ENCODE data around the gene MIOX. TPM values are rescaled to one million over a fixed set of nuclear protein-coding genes. Genes with fewer than 3 reads are reported as not detected.

MIOX gene
- total RNA-seq, result not detected

DNA sequence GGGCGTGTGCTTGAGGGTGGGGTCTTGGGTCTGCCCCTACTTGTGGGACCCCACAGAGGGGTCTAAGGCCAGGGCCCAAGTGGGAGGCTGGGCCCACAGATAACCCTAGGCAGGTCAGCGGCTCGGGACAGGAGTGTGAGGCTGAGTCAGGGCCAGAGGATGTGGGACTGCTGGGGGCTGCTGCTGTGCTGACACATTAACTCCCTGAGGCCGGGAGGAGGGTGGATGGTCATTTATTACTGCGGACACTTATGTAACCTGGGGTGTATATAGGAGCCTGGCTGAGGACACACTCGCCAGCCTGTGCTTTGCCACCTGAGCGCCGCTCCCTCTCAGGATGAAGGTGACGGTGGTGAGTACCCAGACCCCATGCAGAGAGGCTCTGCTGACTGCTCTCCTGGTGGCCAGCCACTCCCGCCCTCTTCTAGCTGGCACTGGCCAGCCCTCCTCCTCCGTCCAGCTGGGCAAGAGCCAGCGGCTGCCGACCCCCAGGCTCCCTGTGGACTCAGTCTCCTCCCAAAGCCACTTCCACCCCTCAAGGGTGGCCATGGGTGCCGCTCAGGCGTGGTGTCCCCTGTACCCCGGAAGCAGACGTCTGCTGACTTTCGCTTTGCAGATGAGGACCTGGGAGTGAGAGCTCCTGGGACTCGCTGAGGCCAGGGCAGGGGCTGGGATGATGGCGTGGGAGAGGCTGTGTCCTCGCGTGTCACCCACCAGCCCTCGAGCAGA lies at the start of gene MIOX:
Gene MIOX (plus strand): TSS at position 299 of the 729 bp plus-strand sequence. CDS start 39 bp downstream, at position 338.

DNA sequence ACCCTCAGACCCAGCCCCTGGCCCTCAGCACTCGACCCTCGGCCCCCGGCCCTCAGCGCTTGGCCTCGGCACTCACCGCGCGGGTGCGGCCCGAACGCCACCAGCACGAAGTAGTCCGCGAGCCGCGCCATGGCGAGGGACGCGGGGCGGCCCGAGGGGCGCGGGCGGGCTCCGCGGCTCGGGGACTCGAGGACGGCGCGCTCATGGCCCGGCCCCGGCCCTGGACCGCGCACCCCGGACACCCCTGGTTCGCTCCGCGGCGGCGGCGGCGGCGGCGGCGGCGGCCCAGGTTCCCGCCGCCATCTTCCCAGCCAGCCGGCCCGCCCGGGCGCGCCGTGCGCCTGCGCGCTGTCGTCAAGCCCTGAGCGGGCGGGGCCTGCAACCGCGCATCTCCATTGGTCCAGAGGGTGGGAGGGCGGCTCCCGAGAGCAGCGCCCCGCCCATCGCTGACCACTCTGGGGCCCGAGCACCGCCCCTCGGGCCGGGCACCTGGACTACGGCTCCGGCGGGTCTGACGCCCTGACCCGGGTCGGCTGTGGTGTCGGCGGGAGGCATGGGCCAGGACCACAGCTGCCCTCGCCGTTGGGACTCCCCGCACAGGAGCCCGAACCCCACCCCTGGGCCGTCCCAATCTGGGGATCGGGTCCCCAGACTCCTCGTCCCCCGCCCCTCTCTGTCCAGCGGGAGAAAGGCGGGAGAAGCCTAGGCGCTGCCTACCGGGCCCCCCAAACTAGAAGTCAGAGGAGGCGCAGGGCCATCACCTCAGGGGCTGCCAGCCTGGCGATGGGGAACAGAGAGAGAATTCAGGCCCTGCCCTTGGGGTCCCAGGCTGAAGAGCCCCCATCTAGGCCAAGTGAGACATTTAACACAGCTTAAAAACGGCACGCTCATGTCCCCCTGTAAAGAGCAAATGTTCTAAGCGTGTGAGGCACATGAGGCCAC lies 11.7 kb upstream of the MIOX start, which contains the start of gene SBF1:
Gene SBF1 (minus strand): TSS at position 326 of the 942 bp plus-strand sequence. CDS start 195 bp downstream, at position 131.

DNA sequence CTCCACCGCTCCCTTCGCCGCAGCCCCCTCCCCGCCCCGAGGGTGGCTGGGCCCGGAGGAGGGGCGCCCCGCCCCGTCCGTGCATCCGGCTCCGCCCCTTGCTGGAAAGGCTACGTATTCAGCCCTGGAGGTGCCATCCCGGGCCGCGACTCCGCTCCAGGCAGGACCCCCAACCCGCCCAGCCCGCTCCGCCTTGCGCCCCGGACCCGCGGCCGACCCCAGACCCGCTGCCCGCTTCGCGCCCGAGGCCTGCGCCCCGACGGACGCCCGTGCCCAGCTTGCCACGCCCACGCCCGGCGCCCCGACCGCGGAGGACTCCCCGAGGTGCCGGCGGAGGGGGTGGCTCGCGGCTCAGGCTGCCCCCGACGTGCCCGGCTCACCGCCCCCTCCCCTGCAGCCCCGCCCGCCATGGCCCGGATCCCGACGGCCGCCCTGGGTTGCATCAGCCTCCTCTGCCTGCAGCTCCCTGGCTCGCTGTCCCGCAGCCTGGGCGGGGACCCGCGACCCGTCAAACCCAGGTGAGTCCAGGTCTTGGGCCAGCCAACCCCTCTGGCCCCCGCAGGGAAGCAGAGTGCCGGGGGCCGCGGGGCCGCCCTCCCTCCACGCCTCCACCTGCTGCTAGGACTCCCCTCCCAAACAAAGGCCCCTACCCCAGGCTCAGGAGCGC lies 5.1 kb upstream of the MIOX start, which contains the start of gene ADM2:
Gene ADM2 (plus strand): TSS at position 104 of the 667 bp plus-strand sequence. CDS start 305 bp downstream, at position 409.

DNA sequence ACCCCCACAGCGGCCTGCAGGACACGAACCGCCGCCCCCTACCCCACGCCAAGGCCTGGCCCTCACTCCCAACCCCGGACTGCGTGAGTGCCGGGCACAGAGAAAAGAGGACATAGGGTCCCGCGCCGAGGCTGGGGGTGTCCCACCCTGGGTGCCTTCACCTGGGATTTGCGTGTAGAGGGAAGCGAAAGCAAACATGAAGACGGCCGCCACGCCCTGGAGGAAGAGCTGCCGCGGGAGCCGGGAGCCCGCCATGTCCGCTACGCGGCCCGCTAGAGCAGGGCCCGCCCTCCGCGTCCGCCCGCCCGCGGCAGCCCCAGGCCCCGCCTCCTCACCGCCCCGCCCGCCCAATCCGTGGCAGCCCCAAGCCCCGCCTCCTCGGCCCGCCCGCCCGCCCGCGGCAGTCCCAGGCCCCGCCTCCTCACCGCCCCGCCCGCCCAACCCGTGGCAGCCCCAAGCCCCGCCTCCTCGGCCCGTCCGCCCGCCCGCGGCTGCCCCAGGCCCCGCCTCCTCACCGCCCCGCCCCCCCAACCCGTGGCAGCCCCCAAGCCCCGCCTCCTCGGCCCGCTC lies 20.8 kb downstream of the MIOX start, which contains the start of gene LMF2:
Gene LMF2 (minus strand): TSS at position 282 of the 570 bp plus-strand sequence. CDS start 27 bp downstream, at position 255.

DNA sequence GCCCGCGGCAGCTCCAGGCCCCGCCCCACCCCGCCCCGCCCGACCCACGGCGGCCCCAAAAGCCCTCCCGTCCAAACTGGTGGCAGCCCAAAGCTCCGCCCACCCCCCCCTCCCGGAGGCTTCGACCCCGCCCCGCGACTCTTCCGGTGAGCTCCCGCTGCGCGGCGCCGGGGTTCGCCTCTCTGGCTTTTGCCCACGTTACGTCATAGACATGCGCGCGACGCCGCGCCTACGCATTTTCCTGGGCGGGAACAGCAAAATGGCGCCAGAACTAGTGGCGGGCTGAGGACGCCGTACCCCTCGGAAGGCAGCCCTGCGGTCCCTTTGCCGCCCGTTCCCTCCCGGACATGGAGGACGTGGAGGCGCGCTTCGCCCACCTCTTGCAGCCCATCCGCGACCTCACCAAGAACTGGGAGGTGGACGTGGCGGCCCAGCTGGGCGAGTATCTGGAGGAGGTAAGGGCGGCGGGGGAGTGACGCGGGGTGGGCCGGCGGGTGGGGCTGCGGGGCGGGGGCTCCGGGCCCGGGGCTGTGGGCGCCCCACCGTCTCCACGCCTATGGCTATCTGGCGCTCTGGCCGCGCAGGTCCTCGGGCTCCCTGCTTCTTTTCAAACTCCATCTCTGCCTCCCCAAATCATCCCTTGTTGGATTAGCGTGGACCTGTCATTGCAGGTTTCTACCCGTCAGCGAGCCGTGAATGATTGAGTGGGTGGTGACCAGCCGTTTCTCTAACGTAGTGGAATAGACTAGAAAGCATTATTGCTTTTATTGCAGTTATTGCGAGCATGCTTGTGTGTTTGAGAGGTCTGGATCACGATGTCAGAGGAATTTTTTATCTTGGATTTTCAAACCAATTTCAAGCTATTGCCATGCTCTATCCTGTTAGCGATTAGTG lies 21.6 kb downstream of the MIOX start, which contains the start of gene NCAPH2:
Gene NCAPH2 (plus strand): TSS at position 234 of the 894 bp plus-strand sequence. CDS start 114 bp downstream, at position 348.

DNA sequence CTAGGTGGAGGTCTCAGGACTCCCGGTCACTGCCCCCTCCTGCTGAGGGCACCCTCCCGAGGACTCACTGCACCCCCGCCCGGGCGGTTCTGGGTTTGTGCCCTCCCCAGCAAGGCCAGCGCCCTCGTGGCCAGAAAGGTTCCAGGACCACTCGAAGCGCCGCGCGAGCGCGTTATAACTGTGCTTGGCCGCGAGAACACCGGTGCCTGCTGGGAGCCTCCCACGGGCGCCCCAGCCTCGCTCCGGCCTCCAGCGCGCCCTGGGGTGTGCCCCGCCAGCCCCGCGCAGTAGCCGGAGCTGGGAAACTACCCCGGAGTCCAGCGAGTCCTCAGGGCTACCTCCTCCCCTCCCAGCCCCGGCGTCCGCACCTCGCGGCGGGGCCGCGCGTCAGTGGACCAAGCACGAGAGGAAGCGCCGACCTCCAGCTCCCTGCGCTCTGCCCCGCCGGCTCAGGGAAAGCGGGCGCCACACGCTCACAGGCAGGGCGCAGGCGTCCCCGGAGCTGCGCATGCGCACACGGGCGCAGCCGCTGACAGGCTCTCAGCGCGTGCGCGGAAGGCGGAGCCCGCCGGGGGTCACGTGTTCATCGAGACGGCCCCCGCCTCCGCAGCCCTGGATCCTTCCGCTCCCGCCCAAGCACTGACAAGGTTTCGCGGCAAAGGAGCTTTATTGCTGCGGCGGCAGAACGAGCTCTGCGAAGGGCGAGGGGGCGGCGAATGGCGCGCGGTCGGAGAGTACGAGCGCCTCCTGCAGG lies 38.6 kb downstream of the MIOX start, which contains the start of gene SCO2:
Gene SCO2 (minus strand): TSS at position 495 of the 754 bp plus-strand sequence. CDS start 1,187 bp downstream, outside the sequence.

DNA sequence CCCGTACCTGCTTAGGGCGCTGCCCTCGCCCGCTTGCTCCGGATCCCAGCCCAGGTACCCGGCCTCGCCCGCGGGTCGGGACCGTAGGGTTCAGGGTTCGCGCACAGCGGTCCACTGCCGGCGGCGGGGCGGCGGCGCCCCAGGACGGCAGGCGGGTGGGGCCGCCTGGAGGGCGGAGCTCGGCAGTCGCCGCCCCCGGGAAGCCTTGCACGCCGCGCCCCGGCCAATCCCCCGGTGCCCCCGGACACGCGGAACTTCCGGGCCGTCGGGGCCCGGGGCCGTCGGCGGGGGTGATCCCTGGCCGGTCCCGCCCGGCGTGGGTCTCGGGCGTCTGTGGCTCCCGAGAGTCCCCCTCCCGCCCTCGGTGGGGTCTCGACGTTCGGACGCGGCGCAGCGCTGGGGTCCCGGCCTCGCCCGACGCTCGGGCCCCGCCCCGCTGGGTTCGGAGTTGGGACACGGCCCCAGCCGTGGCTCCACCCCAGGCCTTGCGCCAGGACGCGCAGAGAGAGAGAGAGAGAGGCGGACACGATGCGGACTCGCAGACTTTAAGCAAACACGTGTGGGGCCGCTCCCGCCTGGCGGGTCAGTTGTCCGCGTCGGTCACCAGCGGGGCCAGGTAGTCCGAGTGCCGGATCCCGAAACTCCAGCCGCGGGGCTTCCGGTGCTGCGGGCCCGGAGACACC lies 43.4 kb downstream of the MIOX start, which contains the start of gene TYMP:
Gene TYMP (minus strand): TSS at position 116 of the 683 bp plus-strand sequence. CDS start 303 bp downstream, outside the sequence.

Other genes starting within 250 kb of the MIOX start
- 65.6 TPM for gene TUBGCP6, start 241.8 kb upstream of the MIOX start, total RNA-seq
- gene HDAC10, start 235.6 kb upstream of the MIOX start, total RNA-seq, result 30.9 TPM
- gene MAPK12, start 225.2 kb upstream of the MIOX start, total RNA-seq, result 18.9 TPM
- gene MAPK11, start 216.5 kb upstream of the MIOX start, total RNA-seq, result 7.6 TPM
- 169 TPM for gene PLXNB2, start 179.2 kb upstream of the MIOX start, total RNA-seq
- gene DENND6B, start 159.8 kb upstream of the MIOX start, total RNA-seq, result 16.9 TPM
- 56.1 TPM for gene PPP6R2, start 143.5 kb upstream of the MIOX start, total RNA-seq
- gene SBF1, start 11.8 kb upstream of the MIOX start, total RNA-seq, result 67.3 TPM
- 1.5 TPM for gene ADM2, start 5.3 kb upstream of the MIOX start, total RNA-seq
- 39.0 TPM for gene LMF2, start 20.8 kb downstream of the MIOX start, total RNA-seq
- 58.1 TPM for gene NCAPH2, start 21.4 kb downstream of the MIOX start, total RNA-seq
- gene SCO2, start 38.7 kb downstream of the MIOX start, total RNA-seq, result not detected
- 10.6 TPM for gene TYMP, start 43.2 kb downstream of the MIOX start, total RNA-seq
- 0.05 TPM for gene KLHDC7B, start 59.0 kb downstream of the MIOX start, total RNA-seq
- not detected for gene SYCE3, start 76.1 kb downstream of the MIOX start, total RNA-seq
- gene CPT1B, start 91.6 kb downstream of the MIOX start, total RNA-seq, result 15.6 TPM
- gene CHKB, start 96.0 kb downstream of the MIOX start, total RNA-seq, result 59.6 TPM
- 22.7 TPM for gene MAPK8IP2, start 113.9 kb downstream of the MIOX start, total RNA-seq
- gene ARSA, start 141.3 kb downstream of the MIOX start, total RNA-seq, result 17.3 TPM
- gene SHANK3, start 186.0 kb downstream of the MIOX start, total RNA-seq, result 10.6 TPM